WI38 (cell line): ENCODE data around the gene TST.

Experiments used
- H3K4me3 ChIP-seq: 2 replicates; pipeline ENCODE4 v1.5.1; 2011; ENCODE audit warnings: low read depth, mild to moderate bottlenecking, control low read depth, low read length
- CTCF ChIP-seq: IDR thresholded peaks from 2 replicates; pipeline ENCODE4 v1.5.1; 2012; ENCODE audit warnings: low read depth, mild to moderate bottlenecking, control low read depth, low read length

TST gene

GRCh38 chr22:37012262-37012904 is 6.9 kb downstream of the TST start:
- TF ChIP-seq CTCF = no peak
- H3K4me3 ChIP-seq = no peak overlapping the region

GRCh38 chr22:37011472-37011871 is 7.8 kb downstream of the TST start:
- no peak overlapping the region for H3K4me3 ChIP-seq
- TF ChIP-seq CTCF = no peak

- no peak for TF ChIP-seq CTCF
- no peak overlapping the region for H3K4me3 ChIP-seq
Measured at GRCh38 chr22:37010976-37011375, 8.3 kb downstream of the TST start.

GRCh38 chr22:37010174-37010573 is 9.1 kb downstream of the TST start:
- H3K4me3 ChIP-seq = no peak overlapping the region
- TF ChIP-seq CTCF = no peak

- TF ChIP-seq CTCF = no peak
- no peak overlapping the region for H3K4me3 ChIP-seq
Measured at GRCh38 chr22:37009490-37009889, 9.8 kb downstream of the TST start.

GRCh38 chr22:37008365-37008764 is 10.9 kb downstream of the TST start:
- H3K4me3 ChIP-seq = no peak overlapping the region
- TF ChIP-seq CTCF = no peak

GRCh38 chr22:37007651-37008050 is 11.6 kb downstream of the TST start:
- no peak overlapping the region for H3K4me3 ChIP-seq
- TF ChIP-seq CTCF = no peak
